HG03025 (cell line): ENCODE results near the gene SYN1.
"Not testable (repeated sequence)": the region's sequence is repeated elsewhere in the genome, so short reads cannot be mapped to it uniquely, and the experiment has no call there.

Experiments used
- ATAC-seq: cut with Tn5 transposase; IDR thresholded peaks from one replicate; pipeline ENCODE4 v1.9.1; 2021; ENCODE audit warnings: mild to moderate bottlenecking, moderate library complexity; ENCODE audit not compliant: unreplicated experiment, low FRiP score

Gene SYN1

GRCh38 chrX:47603125-47603524 lies 16.5 kb downstream of the SYN1 start:
- ATAC-seq, result not testable (repeated sequence)

GRCh38 chrX:47597222-47597621 lies 22.4 kb downstream of the SYN1 start:
- ATAC-seq, result no peak

- no peak for ATAC-seq
Observed at GRCh38 chrX:47596256-47596655, 23.4 kb downstream of the SYN1 start.

- ATAC-seq, result no peak
Observed at GRCh38 chrX:47595716-47596251, 23.9 kb downstream of the SYN1 start.

GRCh38 chrX:47593522-47593921 lies 26.1 kb downstream of the SYN1 start:
- no peak for ATAC-seq

GRCh38 chrX:47590984-47591383 lies 28.7 kb downstream of the SYN1 start:
- ATAC-seq, result no peak

GRCh38 chrX:47587906-47588735 lies 31.5 kb downstream of the SYN1 start:
- ATAC-seq, result no peak

- no peak for ATAC-seq
Observed at GRCh38 chrX:47587091-47587891, 32.4 kb downstream of the SYN1 start.

GRCh38 chrX:47586043-47586787 lies 33.4 kb downstream of the SYN1 start:
- ATAC-seq, result no peak

GRCh38 chrX:47585273-47585672 lies 34.4 kb downstream of the SYN1 start:
- ATAC-seq, result no peak

- no peak for ATAC-seq
Observed at GRCh38 chrX:47584714-47585113, 34.9 kb downstream of the SYN1 start.

- ATAC-seq, result no peak
Observed at GRCh38 chrX:47583240-47583861, 36.3 kb downstream of the SYN1 start.

GRCh38 chrX:47581731-47582647 lies 37.7 kb downstream of the SYN1 start, which contains the start of gene TIMP1:
TSS of gene TIMP1 (plus strand) at chrX:47582436. CDS start at chrX:47583416, 980 bp downstream.
- peak; percentile 69 for ATAC-seq

- no peak for ATAC-seq
Observed at GRCh38 chrX:47579537-47579936, 40.1 kb downstream of the SYN1 start.

GRCh38 chrX:47578692-47579091 lies 41.0 kb downstream of the SYN1 start:
- ATAC-seq, result no peak

GRCh38 chrX:47577901-47578300 lies 41.8 kb downstream of the SYN1 start:
- no peak for ATAC-seq

- ATAC-seq, result no peak
Observed at GRCh38 chrX:47577424-47577823, 42.2 kb downstream of the SYN1 start.

- ATAC-seq, result no peak
Observed at GRCh38 chrX:47576021-47576898, 43.4 kb downstream of the SYN1 start.
